ENCODE results near the gene LRIF1.

DNA sequence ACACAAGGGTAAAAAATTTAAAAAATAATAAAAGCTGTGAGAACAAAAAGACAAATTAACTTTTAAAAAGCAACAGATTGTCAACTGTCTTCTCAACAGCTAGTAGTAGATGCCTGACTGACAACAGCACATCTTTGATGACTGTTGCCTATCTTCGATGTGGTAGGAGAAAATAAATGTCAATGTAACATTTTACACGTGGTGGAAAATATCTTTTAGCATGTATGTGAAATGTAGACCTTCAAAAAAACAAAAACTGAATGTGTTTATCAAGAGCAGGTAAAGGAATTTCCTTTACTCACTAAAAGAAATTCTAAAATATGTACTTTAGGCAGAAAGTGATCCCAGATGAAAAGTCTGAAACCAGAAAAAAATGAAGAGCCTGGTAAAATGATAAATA is 47.9 kb downstream of the LRIF1 start:
- TF ChIP-seq CTCF (IDR thresholded peaks at IDR 0.05) (no peak), POLR2A (IDR thresholded peaks at IDR 0.05) (no peak), EP300 (IDR thresholded peaks at IDR 0.05) (no peak), POLR2AphosphoS5 (IDR thresholded peaks at IDR 0.05) (no peak)
